ENCODE results near the gene PERM1. TPM values are rescaled to one million over a fixed set of nuclear protein-coding genes. Genes with fewer than 3 reads are reported as not detected.
A peak's percentile ranks its signal among the peaks of the same experiment; 100 is the strongest.

Gene PERM1
- total and polyA plus RNA-seq, 9 of the 15 experiments (the other 6 are each of a cell fraction or from before 2014, with no cell fraction given) = not detected

- TF ChIP-seq HMBOX1 (IDR thresholded peaks at IDR 0.05) (no peak), PYGO2 (tag; IDR thresholded peaks at IDR 0.05) (no peak), ZZZ3 (IDR thresholded peaks at IDR 0.05) (no peak), FOS (IDR thresholded peaks at IDR 0.05; ENCODE audit: extremely low read depth, insufficient read length) (no peak), MCM5 (IDR thresholded peaks at IDR 0.05; ENCODE audit: low read depth) (no peak), SRSF3 (IDR thresholded peaks at IDR 0.05; ENCODE audit: insufficient read depth, low read length) (no peak), ZBTB34 (CRISPR knock-in tag; IDR thresholded peaks at IDR 0.05) (no peak), ZNF586 (CRISPR knock-in tag; conservative IDR thresholded peaks at IDR 0.05) (no peak), CREBBP (IDR thresholded peaks at IDR 0.05; ENCODE audit: low read depth, low read length) (no peak), ZNF197 (CRISPR knock-in tag; IDR thresholded peaks at IDR 0.05; ENCODE audit: low read depth) (no peak), TEAD1 (CRISPR knock-in tag; IDR thresholded peaks at IDR 0.05) (peak in 1 of 2 experiments; percentile 68; a peak in 1 of 4 replicates), ZNF24 (IDR thresholded peaks at IDR 0.05) (no peak), E2F6 (IDR thresholded peaks at IDR 0.05; ENCODE audit: borderline replicate concordance in 1 of 2, extremely low read depth in 1 of 2, insufficient read depth in 1 of 2, insufficient read length in 1 of 2, low read depth in 1 of 2, low read length in 1 of 2, poor library complexity in 1 of 2, severe bottlenecking in 1 of 2) (peak; percentile 18 to 48), PPARD (CRISPR knock-in tag; IDR thresholded peaks at IDR 0.05) (no peak), ELK1 (CRISPR knock-in tag; IDR thresholded peaks at IDR 0.05) (no peak), GTF2E2 (tag; IDR thresholded peaks at IDR 0.05) (no peak), ZNF232 (CRISPR knock-in tag; IDR thresholded peaks at IDR 0.05) (no peak), LCOR (CRISPR knock-in tag; IDR thresholded peaks at IDR 0.05) (no peak), ZNF431 (CRISPR knock-in tag; IDR thresholded peaks at IDR 0.05) (no peak), TARDBP (IDR thresholded peaks at IDR 0.05) (no peak), ZNF444 (CRISPR knock-in tag; IDR thresholded peaks at IDR 0.05) (no peak), MAFF (IDR thresholded peaks at IDR 0.05; ENCODE audit: low read length) (no peak), ZNF445 (CRISPR knock-in tag; IDR thresholded peaks at IDR 0.05; ENCODE audit: low read depth) (no peak)
These were observed 22.8 kb downstream of the PERM1 start, which contains the start of gene NOC2L (continued) for GRCh38 chr1:958823-959730.

Data from K562 (cell line).